SU-DHL-6 (cell line): ENCODE measurements around the gene POU1F1.
"Not testable (repeated sequence)": the region's sequence is repeated elsewhere in the genome, so short reads cannot be mapped to it uniquely, and the experiment has no call there.

Experiments
- H2AFZ ChIP-seq: fragments of 200-600 bp; sonication (generic); 2 replicates; pipeline ENCODE4 v1.6.1; 2014; ENCODE audit warnings: low read depth, mild to moderate bottlenecking, moderate library complexity, mixed read lengths, antibody characterized with exemption, low read length; ENCODE audit not compliant: severe bottlenecking
- H3F3A ChIP-seq: fragments of 200-600 bp; shearing (Covaris generic); 2 replicates; pipeline ENCODE4 v1.6.0; 2016; ENCODE audit warnings: antibody characterized with exemption, mild to moderate bottlenecking; ENCODE audit not compliant: insufficient read depth
- H3K27ac ChIP-seq: fragments of 200-600 bp; sonication (generic); 2 replicates; pipeline ENCODE4 v1.5.1; 2016; ENCODE audit warnings: low read depth, mild to moderate bottlenecking, low read length, moderate library complexity, mixed read lengths
- H3K27me3 ChIP-seq: fragments of 200-600 bp; sonication (generic), shearing (Covaris generic); 2 replicates; pipeline ENCODE4 v1.6.0; 2014; ENCODE audit warnings: mild to moderate bottlenecking, low read length
- H3K36me3 ChIP-seq: fragments of 200-600 bp; sonication (generic); 2 replicates; pipeline ENCODE4 v1.6.1; 2014; ENCODE audit warnings: mild to moderate bottlenecking, low read length, mixed read lengths
- H3K4me2 ChIP-seq: fragments of 300-600, 200-600 bp; shearing (Covaris generic), sonication (generic); 2 replicates; pipeline ENCODE4 v1.6.0; 2014; ENCODE audit warnings: low read length, low read depth, mild to moderate bottlenecking; ENCODE audit not compliant: poor library complexity, severe bottlenecking
- H3K4me3 ChIP-seq: fragments of 200-600 bp; sonication (generic); 2 replicates; pipeline ENCODE4 v1.5.1; 2014; ENCODE audit warnings: antibody characterized with exemption, low read length, mild to moderate bottlenecking, mixed read lengths; ENCODE audit not compliant: insufficient read depth, poor library complexity, severe bottlenecking
- H3K79me2 ChIP-seq: fragments of 200-600 bp; sonication (generic); 2 replicates; pipeline ENCODE4 v1.6.1; 2014; ENCODE audit warnings: mild to moderate bottlenecking, low read length, moderate library complexity; ENCODE audit not compliant: insufficient read depth
- H3K9ac ChIP-seq: fragments of 200-600 bp; sonication (generic); 2 replicates; pipeline ENCODE4 v1.7.0; 2014; ENCODE audit warnings: mild to moderate bottlenecking, low read length
- H3K9me2 ChIP-seq: fragments of 200-600 bp; sonication (generic); replicated peaks from 2 replicates; pipeline ENCODE4 v1.6.1; 2014; ENCODE audit warnings: low read length; ENCODE audit not compliant: insufficient read depth
- H3K9me3 ChIP-seq: fragments of 200-600 bp; sonication (generic); 2 replicates; pipeline ENCODE4 v1.6.1; 2014; ENCODE audit warnings: low read length, mixed read lengths; ENCODE audit not compliant: insufficient read depth
- H4K20me1 ChIP-seq: fragments of 200-600 bp; sonication (generic); 2 replicates; pipeline ENCODE4 v1.6.1; 2014; ENCODE audit warnings: low read depth, mild to moderate bottlenecking, antibody characterized with exemption, low read length, moderate library complexity, mixed read lengths
- CTCF ChIP-seq: fragments of 200-600 bp; sonication (generic); IDR thresholded peaks from one replicate; pipeline ENCODE4 v1.5.1; 2017; ENCODE audit warnings: antibody characterized with exemption, mild to moderate bottlenecking, low read length, moderate library complexity; ENCODE audit not compliant: insufficient read depth, poor library complexity, severe bottlenecking
- EZH2phosphoT487 ChIP-seq: fragments of 200-600 bp; sonication (generic), shearing (Covaris generic); conservative IDR thresholded peaks from 2 replicates; pipeline ENCODE4 v1.6.1; 2018; ENCODE audit warnings: mild to moderate bottlenecking, antibody characterized with exemption, low read length, moderate library complexity, mixed read lengths

The POU1F1 gene

GRCh38 chr3:87305517-87305916 lies 29.1 kb upstream of the POU1F1 start:
- H3K27ac ChIP-seq = no peak overlapping the region
- H3K9me2 ChIP-seq = no peaks in the 10 kb centered on the region
- H3K4me2 ChIP-seq = no peak overlapping the region
- H3F3A ChIP-seq = no peaks in the 10 kb centered on the region
- no peak for TF ChIP-seq EZH2phosphoT487
- TF ChIP-seq CTCF = no peak
- H3K27me3 ChIP-seq = no peaks in the 10 kb centered on the region
- H3K9ac ChIP-seq = no peak overlapping the region
- no peaks in the 10 kb centered on the region for H4K20me1 ChIP-seq
- H2AFZ ChIP-seq = no peak overlapping the region
- no peak overlapping the region for H3K4me3 ChIP-seq
- no peaks in the 10 kb centered on the region for H3K79me2 ChIP-seq
- H3K36me3 ChIP-seq = no peaks in the 10 kb centered on the region
- no peaks in the 10 kb centered on the region for H3K9me3 ChIP-seq

- not testable (repeated sequence) for H3K4me3 ChIP-seq, H2AFZ ChIP-seq, H3K9me3 ChIP-seq, H3K27ac ChIP-seq, H3K36me3 ChIP-seq, H3K9me2 ChIP-seq, H3K9ac ChIP-seq, H3K4me2 ChIP-seq, H4K20me1 ChIP-seq, H3K27me3 ChIP-seq, H3K79me2 ChIP-seq, H3F3A ChIP-seq
Measured at GRCh38 chr3:87305031-87305430, 28.6 kb upstream of the POU1F1 start.

GRCh38 chr3:87298111-87298718 lies 21.8 kb upstream of the POU1F1 start:
- no peak overlapping the region for H2AFZ ChIP-seq

More at GRCh38 chr3:87298111-87298718, 21.8 kb upstream of the POU1F1 start:
- H4K20me1 ChIP-seq = no peaks in the 10 kb centered on the region
- H3K4me2 ChIP-seq = no peak overlapping the region
- H3K27ac ChIP-seq = no peak overlapping the region
- no peaks in the 10 kb centered on the region for H3K36me3 ChIP-seq
- no peaks in the 10 kb centered on the region for H3K79me2 ChIP-seq
- H3F3A ChIP-seq = no peaks in the 10 kb centered on the region
- no peaks in the 10 kb centered on the region for H3K9me2 ChIP-seq
- peak; percentile 77 for TF ChIP-seq CTCF
- no peak for TF ChIP-seq EZH2phosphoT487
- no peak overlapping the region for H3K4me3 ChIP-seq
- no peaks in the 10 kb centered on the region for H3K9me3 ChIP-seq
- no peak overlapping the region for H3K9ac ChIP-seq
- no peaks in the 10 kb centered on the region for H3K27me3 ChIP-seq
